Glutamatergic neuron (in vitro differentiated cells): Measurements from ENCODE around the gene WWOX. TPM values are rescaled to one million over a fixed set of nuclear protein-coding genes. Genes with fewer than 3 reads are reported as not detected.

Source experiments
- DNase-seq: peaks from one replicate; pipeline ENCODE4 v3.0.0; 2022
- H3K27ac Mint-ChIP-seq: one replicate; pipeline ENCODE4 v1.8.0; 2020; ENCODE audit warnings: mild to moderate bottlenecking, mixed read lengths, inconsistent platforms; ENCODE audit not compliant: unreplicated experiment
- H3K27me3 Mint-ChIP-seq: one replicate; pipeline ENCODE4 v1.8.0; 2020; ENCODE audit warnings: mild to moderate bottlenecking, moderate library complexity, mixed read lengths, inconsistent platforms; ENCODE audit not compliant: unreplicated experiment
- H3K36me3 Mint-ChIP-seq: one replicate; pipeline ENCODE4 v1.8.0; 2020; ENCODE audit warnings: mild to moderate bottlenecking, mixed read lengths, inconsistent platforms; ENCODE audit not compliant: unreplicated experiment
- H3K4me1 Mint-ChIP-seq: one replicate; pipeline ENCODE4 v1.8.0; 2020; ENCODE audit warnings: mild to moderate bottlenecking, low read depth, mixed read lengths, inconsistent platforms; ENCODE audit not compliant: unreplicated experiment
- H3K4me3 Mint-ChIP-seq: one replicate; pipeline ENCODE4 v1.8.0; 2020; ENCODE audit warnings: mild to moderate bottlenecking, mixed read lengths, inconsistent platforms; ENCODE audit not compliant: unreplicated experiment
- H3K9me3 Mint-ChIP-seq: one replicate; pipeline ENCODE4 v1.8.0; 2020; ENCODE audit warnings: mild to moderate bottlenecking, moderate library complexity, mixed read lengths, inconsistent platforms; ENCODE audit not compliant: unreplicated experiment
- CTCF ChIP-seq: fragments of 200-600 bp; sonication (generic); IDR thresholded peaks from one replicate; pipeline ENCODE4 v1.5.0; 2021; ENCODE audit not compliant: partially characterized antibody, unreplicated experiment
- total RNA-seq: library from RNA; stranded (reverse); fragmentation: NEBNext Ultra II Directional; extraction: Animal tissue kit (Norgen Biotek cat#: 25700); gene quantifications from one replicate; pipeline ENCODE4 v1.2.1, GENCODE V29; 2021; ENCODE audit not compliant: unreplicated experiment

The WWOX gene
- total RNA-seq, 1 donor from 2014 or later = 10.3 TPM

- Mint-ChIP-seq H3K4me3 (no peak overlapping the region), H3K27me3 (no peaks in the 10 kb centered on the region), H3K9me3 (no peaks in the 10 kb centered on the region), H3K4me1 (no peaks in the 10 kb centered on the region), H3K27ac (no peak overlapping the region), H3K36me3 (no peaks in the 10 kb centered on the region)
- TF ChIP-seq CTCF = no peak
- DNase-seq = no peak
Observed at GRCh38 chr16:78147911-78148401, 48.5 kb downstream of the WWOX start.

GRCh38 chr16:78150233-78150632, 50.8 kb downstream of the WWOX start:
- H3K36me3 Mint-ChIP-seq = no peaks in the 10 kb centered on the region
- no peak overlapping the region for H3K27ac Mint-ChIP-seq
- H3K27me3 Mint-ChIP-seq = no peaks in the 10 kb centered on the region

GRCh38 chr16:78154729-78155461, 55.4 kb downstream of the WWOX start:
- no peaks in the 10 kb centered on the region for H3K27me3 Mint-ChIP-seq
- H3K36me3 Mint-ChIP-seq = no peaks in the 10 kb centered on the region
- no peaks in the 10 kb centered on the region for H3K9me3 Mint-ChIP-seq
- H3K4me3 Mint-ChIP-seq = no peak overlapping the region
- H3K4me1 Mint-ChIP-seq = no peaks in the 10 kb centered on the region
- no peak for TF ChIP-seq CTCF
- no peak for DNase-seq
- H3K27ac Mint-ChIP-seq = no peak overlapping the region

More at GRCh38 chr16:78150233-78150632, 50.8 kb downstream of the WWOX start:
- no peak for TF ChIP-seq CTCF
- no peaks in the 10 kb centered on the region for H3K4me1 Mint-ChIP-seq
- no peak overlapping the region for H3K4me3 Mint-ChIP-seq
- no peak for DNase-seq
- no peaks in the 10 kb centered on the region for H3K9me3 Mint-ChIP-seq

- Mint-ChIP-seq H3K36me3 (no peaks in the 10 kb centered on the region), H3K4me3 (no peak overlapping the region), H3K4me1 (no peaks in the 10 kb centered on the region), H3K27me3 (no peaks in the 10 kb centered on the region), H3K27ac (no peak overlapping the region), H3K9me3 (no peaks in the 10 kb centered on the region)
- DNase-seq = no peak
- TF ChIP-seq CTCF = no peak
Observed at GRCh38 chr16:78155791-78156345, 56.4 kb downstream of the WWOX start.

- H3K27me3 Mint-ChIP-seq = no peaks in the 10 kb centered on the region
- H3K4me1 Mint-ChIP-seq = no peaks in the 10 kb centered on the region
- no peak for DNase-seq
- H3K4me3 Mint-ChIP-seq = no peak overlapping the region
- H3K9me3 Mint-ChIP-seq = no peaks in the 10 kb centered on the region
- no peaks in the 10 kb centered on the region for H3K36me3 Mint-ChIP-seq
- no peak for TF ChIP-seq CTCF
- no peak overlapping the region for H3K27ac Mint-ChIP-seq
Observed at GRCh38 chr16:78161023-78161729, 61.7 kb downstream of the WWOX start.
